Right lung (tissue), 5 donors: ENCODE results near the gene MAD1L1. TPM values are rescaled to one million over a fixed set of nuclear protein-coding genes. Genes with fewer than 3 reads are reported as not detected.

Source experiments
- DNase-seq, 2 donors: peaks; one replicate each; pipeline ENCODE4 v3.0.0-alpha.2; 2013
- polyA plus RNA-seq, 5 donors: library from polyadenylated mRNA; unstranded; fragments of 120-200 nt; gene quantifications; one replicate each; pipeline versions ENCODE4 v1.2.1 to v1.2.3, GENCODE V29; 2013; ENCODE audit warnings: inconsistent platforms in 1 of 5, low replicate concordance in 1 of 5; ENCODE audit not compliant: insufficient read length in 5 of 5, insufficient read depth in 1 of 5

The MAD1L1 gene
- polyA plus RNA-seq, 5 donors: 15.5 to 26.8 (median 23.1) TPM

DNA sequence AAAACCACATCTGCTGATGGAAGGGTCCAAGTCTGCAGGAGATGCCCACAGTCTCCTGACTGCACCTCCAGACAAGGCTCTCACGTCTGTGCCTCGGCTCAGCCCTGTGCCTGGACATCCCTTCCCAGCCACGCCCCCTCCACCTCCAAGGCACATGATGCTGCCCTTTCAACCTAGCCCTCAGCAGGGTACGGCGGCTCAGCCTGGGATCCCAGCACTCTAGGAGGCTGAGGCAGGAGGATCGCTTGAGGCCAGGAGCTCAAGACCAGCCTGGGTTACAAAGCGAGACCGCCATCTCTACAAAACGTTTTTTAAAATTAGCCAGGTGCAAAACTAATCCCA lies 14.3 kb downstream of the MAD1L1 start:
- DNase-seq: no peak

DNA sequence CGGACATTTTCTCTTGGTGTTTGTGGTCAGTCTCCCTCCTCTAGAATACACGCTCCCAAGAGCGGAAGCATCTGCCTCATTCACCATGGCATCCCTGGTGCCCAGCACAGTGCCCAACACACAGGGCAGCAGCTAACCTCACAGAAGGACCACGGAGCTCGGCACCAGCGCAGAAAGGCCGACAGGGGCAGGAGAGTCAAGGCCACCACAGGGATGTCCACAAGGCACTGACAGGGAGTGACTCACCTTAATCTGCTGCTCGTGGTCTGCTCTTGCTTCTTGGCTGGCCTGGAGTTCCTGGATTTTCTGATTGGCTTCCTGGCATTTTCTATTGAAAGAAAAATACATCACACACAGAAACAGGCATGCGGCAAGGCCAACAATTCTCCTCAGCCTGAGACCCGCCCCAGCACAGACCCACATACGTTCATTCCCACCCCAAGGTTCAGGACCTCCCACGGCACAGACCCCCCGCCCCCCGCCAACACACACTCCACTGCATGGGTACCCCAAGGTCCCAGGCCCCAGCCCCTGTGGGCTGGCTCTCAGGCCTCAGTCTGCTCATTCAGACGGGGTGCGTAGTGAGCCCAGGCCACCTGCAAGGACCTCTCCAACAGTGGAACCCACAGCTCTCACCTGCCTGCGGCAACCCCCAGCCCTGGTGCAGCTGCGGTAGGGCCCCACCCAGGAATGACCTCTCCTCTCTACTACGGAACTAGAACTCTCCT lies 14.9 kb downstream of the MAD1L1 start:
- no peak for DNase-seq

GRCh38 chr7:2217206-2217605 lies 15.5 kb downstream of the MAD1L1 start:
- no peak for DNase-seq

DNA sequence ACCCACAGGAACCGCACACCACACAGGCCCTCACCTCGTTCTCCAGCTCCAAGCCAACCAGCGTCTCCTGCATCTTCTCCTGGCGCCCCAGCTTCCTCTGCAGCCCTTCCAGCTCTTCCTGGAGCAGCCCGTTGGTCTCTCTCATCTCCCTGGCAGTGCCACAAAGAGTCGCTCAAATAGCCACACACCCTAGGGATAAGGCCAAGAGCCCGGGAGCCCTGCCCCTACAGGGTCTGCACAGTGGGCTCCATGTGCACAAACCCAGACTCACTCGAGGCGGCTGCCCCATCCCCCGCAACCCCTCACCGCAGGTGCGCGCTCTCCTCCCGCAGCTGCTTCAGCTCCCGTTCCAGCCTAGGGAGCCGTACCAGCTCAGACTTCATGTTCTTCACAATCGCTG lies 16.9 kb downstream of the MAD1L1 start:
- DNase-seq: no peak

DNA sequence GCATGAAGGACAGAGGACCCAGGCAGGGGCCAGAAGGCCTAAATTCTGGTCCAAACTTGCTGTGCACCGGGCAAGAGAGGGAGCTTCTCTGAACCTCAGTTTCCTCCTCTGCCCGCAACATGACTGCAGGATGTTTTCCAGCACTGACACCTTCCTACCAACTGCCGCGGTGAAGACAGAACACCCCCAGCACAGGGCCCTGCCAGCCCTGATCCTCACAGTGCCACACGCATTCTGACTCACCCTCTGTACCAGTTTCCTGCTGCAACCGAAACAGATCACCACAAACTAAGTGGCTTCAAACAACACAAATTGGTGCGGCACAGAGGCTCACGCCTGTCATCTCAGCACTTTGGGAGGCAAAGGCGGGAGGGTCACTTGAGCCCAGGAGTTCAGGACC lies 18.1 kb downstream of the MAD1L1 start:
- DNase-seq: no peak

- no peak for DNase-seq
Observed at GRCh38 chr7:2213551-2214215, 19.1 kb downstream of the MAD1L1 start.

DNA sequence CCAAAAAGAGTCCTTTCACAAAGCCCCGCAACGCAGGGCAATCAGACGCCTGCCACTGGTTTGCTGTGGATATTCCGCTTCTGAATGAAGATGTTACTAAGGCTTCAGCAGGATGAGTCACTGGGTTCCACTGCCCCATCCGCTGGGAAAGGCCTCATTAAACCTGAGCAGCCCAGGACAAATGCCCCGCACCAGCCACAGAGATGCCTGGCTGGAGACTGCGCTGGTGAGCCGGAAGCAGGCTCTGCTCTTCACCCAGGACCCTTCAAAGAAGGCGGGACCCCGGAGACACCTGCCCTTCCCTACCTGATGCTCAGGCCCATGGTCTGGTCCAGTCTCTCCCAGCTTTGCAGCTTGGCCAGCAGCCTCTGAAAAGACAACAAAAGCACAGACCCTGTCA lies 19.8 kb downstream of the MAD1L1 start:
- DNase-seq: no peak

DNA sequence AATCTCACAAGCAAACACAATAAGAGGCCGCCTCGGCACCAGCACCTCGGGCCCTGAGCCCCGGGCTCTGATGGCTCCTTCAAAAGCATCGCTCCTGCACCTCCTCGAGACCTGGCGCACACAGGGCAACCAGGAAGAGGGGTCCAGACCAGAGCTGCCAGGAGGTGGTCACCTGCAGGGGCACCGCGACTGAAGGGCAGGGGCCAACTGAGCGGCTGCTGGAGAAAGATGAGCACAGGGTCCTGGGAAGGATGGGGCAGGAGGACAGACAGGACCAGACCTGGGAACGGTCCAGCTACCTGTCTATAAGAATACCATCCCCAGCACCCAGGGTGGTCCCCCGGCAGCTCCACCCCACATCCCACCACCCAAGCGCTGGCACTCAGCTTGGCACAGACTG lies 20.8 kb downstream of the MAD1L1 start:
- DNase-seq: no peak

DNA sequence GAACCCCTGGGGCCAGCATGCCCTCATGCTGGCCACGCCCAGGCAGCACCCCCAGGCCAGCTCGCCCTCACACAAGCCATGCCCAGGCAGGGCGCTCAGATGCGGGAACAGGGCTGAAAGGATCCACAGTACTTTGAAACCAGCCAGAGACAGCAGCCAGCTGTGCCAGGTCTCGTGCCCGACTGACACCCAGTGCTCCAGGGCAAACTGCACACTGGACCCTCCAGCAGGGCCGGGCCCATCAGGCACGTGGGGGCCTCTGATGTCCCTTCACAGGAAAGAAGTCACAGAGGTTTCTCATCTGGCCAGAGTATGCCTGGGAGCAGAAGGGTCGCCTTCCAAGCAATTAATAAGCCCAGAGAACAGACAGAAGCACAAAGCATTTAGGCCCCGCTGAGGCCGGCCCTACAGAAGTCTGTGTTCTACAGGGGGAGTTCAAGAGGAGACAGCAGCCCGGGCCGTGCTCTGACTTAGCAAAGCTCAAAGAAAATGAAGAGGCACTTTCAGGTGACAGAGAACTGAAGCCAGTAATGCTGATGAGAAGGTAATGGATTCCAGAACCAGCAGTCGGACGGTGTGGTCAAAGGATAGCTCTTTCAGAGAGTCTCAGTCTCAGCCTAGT lies 21.4 kb downstream of the MAD1L1 start:
- DNase-seq: no peak

DNA sequence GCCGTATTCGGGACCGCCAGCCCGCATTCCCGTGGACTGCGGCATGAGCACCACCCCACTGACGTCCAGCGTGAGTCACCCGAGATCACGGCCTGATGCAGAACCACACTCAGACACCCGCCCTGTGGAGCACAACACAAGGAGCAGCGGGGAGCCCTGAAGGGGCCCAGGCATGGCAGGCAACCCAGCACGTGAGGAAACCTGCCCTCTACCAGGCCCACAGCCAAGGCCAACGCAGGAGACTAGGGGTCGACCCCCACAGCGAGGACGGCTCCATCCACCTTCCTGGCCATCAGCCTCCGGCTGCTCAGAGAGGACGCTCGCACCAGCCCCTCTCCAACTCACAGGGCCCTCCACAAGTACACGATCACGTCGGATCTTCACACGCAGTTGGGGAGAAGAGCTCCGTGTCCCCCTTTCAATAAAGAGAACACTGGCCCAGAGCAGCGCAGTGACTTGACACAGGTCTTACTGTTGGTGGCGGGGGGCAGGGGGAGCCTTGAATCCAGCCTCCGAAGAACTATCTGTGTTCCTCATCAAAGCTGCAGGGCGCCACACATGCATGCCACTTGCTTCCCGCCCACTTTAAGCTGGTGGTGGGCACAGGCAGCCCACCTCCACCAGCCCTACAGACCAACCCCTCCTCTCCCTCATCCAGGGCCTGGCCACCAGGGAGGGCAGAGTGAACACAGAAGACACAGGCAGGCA lies 22.0 kb downstream of the MAD1L1 start:
- no peak for DNase-seq

DNA sequence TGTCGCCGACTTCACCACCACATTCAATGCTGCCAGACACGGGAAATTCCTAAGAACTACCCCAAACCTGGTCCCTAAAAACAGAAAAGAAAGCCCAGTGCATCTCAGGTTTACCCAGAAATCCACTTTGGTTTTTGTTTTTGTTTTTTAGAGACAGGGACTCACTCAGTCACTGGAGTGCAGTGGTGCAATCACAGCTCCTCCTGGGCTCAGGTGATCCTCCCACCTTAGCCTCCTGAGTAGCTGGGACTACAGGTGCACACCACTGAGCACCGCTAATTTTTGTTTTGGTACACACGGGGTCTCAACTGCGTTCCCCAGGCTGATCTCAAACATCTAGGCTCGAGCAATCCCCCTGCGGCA lies 22.8 kb downstream of the MAD1L1 start:
- DNase-seq: no peak

- peak; percentile 42 to 71 for DNase-seq
Observed at GRCh38 chr7:2209146-2209960, 23.4 kb downstream of the MAD1L1 start.

DNA sequence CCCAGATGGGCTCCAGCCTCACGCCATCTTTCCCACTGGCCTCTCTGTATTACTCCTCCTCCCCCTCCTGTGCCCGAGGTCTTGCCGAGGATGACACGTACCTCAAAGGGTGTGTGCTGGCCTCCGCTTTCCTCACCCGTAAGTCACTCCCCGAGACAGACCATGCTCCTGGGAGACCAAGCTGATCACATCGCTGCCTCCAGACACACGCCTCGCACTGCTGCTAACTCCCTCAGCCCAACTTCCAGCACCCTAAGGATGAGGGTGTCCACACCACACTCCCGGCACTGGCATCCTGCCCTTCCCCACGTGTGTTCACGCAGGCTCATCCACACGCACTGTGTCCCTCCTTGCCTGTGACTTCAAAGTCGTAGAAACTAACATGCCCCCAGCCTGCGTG lies 24.0 kb downstream of the MAD1L1 start:
- DNase-seq: no peak

- no peak for DNase-seq
Observed at GRCh38 chr7:2205036-2205780, 27.5 kb downstream of the MAD1L1 start.

DNA sequence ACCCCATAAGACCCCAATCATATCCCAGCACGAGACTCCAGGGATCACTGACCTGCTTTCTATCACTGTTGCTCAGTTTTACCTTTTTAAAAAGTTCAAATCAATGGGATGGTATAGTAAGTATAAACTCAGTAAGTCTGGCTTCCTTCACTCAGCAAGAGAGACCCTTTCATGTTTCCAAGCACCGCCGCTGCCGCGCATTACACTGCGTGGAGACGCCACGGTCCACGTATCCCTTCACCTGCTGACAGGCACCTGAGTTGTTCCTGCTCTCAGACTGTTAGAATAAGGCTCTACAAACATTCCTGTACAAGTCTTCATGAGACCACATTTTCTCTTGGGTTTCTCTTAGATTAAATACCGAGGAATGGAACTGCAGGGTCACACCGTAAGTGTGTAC lies 28.3 kb downstream of the MAD1L1 start:
- no peak for DNase-seq

DNA sequence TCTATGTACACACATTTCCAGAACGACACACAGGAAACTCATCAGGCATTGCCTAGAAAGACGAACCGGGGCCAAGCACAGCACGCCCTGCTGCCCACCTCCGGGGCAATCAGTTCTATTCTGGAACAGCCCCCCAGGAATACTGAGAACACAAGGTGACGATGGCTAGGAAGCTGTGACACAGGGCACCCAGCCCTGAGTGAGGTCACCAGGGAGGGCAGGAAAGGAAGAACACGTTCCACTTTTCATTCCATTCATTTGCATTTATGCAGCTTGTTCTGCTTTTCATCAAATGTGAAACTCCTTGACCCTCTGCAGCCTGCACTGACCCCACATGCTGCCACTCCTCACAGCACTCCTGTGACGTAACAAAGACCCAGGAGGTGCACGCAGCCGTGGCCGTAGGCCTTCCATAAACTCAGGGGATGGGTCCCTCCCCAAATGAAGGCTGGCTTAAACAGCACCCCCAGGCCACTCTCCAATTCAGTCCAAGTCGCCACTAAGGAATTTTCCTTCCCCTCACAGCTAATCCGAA lies 28.9 kb downstream of the MAD1L1 start:
- DNase-seq: no peak

- peak; percentile 24 to 27 for DNase-seq
Observed at GRCh38 chr7:2202901-2203765, 29.6 kb downstream of the MAD1L1 start.

- no peak for DNase-seq
Observed at GRCh38 chr7:2202361-2202761, 30.4 kb downstream of the MAD1L1 start.

DNA sequence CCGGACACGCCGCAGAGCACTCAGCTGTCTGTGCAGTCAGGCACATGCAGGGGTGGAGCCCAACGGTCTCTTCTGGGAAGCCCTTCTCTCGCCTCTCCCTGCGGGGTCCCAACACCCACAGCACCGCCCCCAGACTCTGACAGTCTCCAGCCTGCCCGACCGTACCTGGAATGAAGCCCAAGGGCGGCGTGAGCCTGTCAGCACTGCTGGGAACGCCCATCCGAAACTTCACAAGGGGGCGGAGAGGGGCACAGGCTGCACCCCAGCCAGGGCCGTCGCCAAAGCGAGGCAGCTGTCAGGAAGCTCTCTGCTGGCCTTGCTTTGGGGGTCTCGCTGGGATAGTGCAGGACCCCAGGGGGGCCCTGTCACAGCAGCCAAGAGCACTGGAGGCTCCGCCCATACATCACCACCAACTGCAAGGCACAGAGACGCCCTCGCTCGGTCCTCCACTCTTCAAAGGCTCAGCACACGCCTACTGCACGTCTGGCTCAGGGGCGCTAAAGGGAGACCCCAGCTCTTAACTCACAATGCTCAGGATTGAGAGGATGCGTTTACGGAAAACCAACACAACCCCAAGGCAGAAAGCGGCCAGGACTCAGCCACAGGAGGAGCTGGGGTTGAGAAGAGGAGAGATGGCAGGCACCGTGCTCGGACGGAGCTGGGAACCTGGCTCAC lies 30.9 kb downstream of the MAD1L1 start:
- DNase-seq: no peak
